Loucy (cell line): ENCODE measurements around the gene ZNRF3.

Experiments used
- H2AFZ ChIP-seq: fragments of 200-600 bp; sonication (generic); 2 replicates; pipeline ENCODE4 v1.6.0; 2016; ENCODE audit warnings: antibody characterized with exemption, mild to moderate bottlenecking, low read length, moderate library complexity
- H3F3A ChIP-seq: fragments of 200-600 bp; 2 replicates; pipeline ENCODE4 v1.6.0; 2016; ENCODE audit warnings: antibody characterized with exemption, low read depth, mild to moderate bottlenecking
- H3K27me3 ChIP-seq: fragments of 200-600 bp; sonication (generic); 2 replicates; pipeline ENCODE4 v1.6.1; 2014; ENCODE audit warnings: low read length, mild to moderate bottlenecking; ENCODE audit not compliant: insufficient read depth, poor library complexity, severe bottlenecking
- H3K36me3 ChIP-seq: fragments of 200-600 bp; sonication (generic); 2 replicates; pipeline ENCODE4 v1.6.1; 2016; ENCODE audit warnings: low read length; ENCODE audit not compliant: insufficient read depth
- H3K4me1 ChIP-seq: fragments of 200-600 bp; sonication (generic); 2 replicates; pipeline ENCODE4 v1.5.1; 2014; ENCODE audit warnings: low read length, mild to moderate bottlenecking; ENCODE audit not compliant: insufficient read depth, poor library complexity, severe bottlenecking
- H3K4me2 ChIP-seq: fragments of 200-600 bp; sonication (generic); 2 replicates; pipeline ENCODE4 v1.6.0; 2014; ENCODE audit warnings: antibody characterized with exemption, low read length, low read depth, mild to moderate bottlenecking; ENCODE audit not compliant: poor library complexity, severe bottlenecking
- H3K4me3 ChIP-seq: fragments of 200-600 bp; sonication (generic); 2 replicates; pipeline ENCODE4 v1.5.1; 2014; ENCODE audit warnings: low read length, mild to moderate bottlenecking, mixed read lengths; ENCODE audit not compliant: poor library complexity, severe bottlenecking
- H3K79me2 ChIP-seq: fragments of 200-600 bp; sonication (generic); 2 replicates; pipeline ENCODE4 v1.6.1; 2014; ENCODE audit warnings: low read length; ENCODE audit not compliant: insufficient read depth
- H3K9ac ChIP-seq: fragments of 200-600 bp; sonication (generic); 2 replicates; pipeline ENCODE4 v1.6.0; 2014; ENCODE audit warnings: mild to moderate bottlenecking, low read depth, low read length, moderate library complexity; ENCODE audit not compliant: poor library complexity, severe bottlenecking
- H3K9me2 ChIP-seq: fragments of 200-600 bp; sonication (generic); replicated peaks from 2 replicates; pipeline ENCODE4 v1.6.1; 2016; ENCODE audit warnings: low read depth, low read length, mixed read lengths
- H3K9me3 ChIP-seq: fragments of 200-600 bp; sonication (generic); 2 replicates; pipeline ENCODE4 v1.6.1; 2014; ENCODE audit warnings: mild to moderate bottlenecking, antibody characterized with exemption, low read length, low read depth; ENCODE audit not compliant: insufficient read depth
- H4K20me1 ChIP-seq: fragments of 200-600 bp; sonication (generic); 2 replicates; pipeline ENCODE4 v1.6.0; 2014; ENCODE audit warnings: antibody characterized with exemption, low read length, mild to moderate bottlenecking; ENCODE audit not compliant: insufficient read depth, poor library complexity, severe bottlenecking
- EZH2phosphoT487 ChIP-seq: fragments of 200-600 bp; IDR thresholded peaks from 2 replicates; pipeline ENCODE4 v1.6.1; 2018; ENCODE audit warnings: antibody characterized with exemption, mild to moderate bottlenecking, moderate library complexity, borderline replicate concordance
- TF ChIP-seq, protein P1 (sequence below): fragments of 200-600 bp; sonication (generic); conservative IDR thresholded peaks from 2 replicates; pipeline ENCODE4 v1.5.1; 2014; ENCODE audit warnings: mild to moderate bottlenecking, antibody characterized with exemption, low read length

The ZNRF3 gene

DNA sequence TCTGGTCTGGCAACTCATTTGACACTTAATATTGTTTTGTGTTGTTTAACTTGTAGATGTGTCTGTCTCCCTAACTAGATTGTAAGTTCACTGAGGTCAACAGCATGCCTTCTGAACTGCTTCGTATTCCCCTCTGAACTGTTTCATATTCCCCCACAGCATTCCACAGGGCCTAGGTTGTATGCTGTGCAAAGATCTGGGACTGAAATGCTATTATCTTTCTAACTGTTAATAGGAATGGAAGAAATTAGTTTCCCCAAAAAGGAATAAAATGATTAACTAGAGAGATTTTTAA lies 38.2 kb downstream of the ZNRF3 start:
- Histone ChIP-seq H4K20me1 (peaks cover 7% of the 10 kb centered on the region), H3K4me1 (peaks cover 52% of the 10 kb centered on the region), H3K9me3 (no peaks in the 10 kb centered on the region), H3K9me2 (no peaks in the 10 kb centered on the region), H3K4me3 (no peak overlapping the region), H3K27me3 (no peaks in the 10 kb centered on the region), H3F3A (no peaks in the 10 kb centered on the region), H3K79me2 (peaks cover 52% of the 10 kb centered on the region), H3K36me3 (no peaks in the 10 kb centered on the region), H3K4me2 (peak overlapping the region; percentile 43), H3K9ac (no peak overlapping the region), H2AFZ (no peak overlapping the region)
- TF ChIP-seq, protein P1, sequence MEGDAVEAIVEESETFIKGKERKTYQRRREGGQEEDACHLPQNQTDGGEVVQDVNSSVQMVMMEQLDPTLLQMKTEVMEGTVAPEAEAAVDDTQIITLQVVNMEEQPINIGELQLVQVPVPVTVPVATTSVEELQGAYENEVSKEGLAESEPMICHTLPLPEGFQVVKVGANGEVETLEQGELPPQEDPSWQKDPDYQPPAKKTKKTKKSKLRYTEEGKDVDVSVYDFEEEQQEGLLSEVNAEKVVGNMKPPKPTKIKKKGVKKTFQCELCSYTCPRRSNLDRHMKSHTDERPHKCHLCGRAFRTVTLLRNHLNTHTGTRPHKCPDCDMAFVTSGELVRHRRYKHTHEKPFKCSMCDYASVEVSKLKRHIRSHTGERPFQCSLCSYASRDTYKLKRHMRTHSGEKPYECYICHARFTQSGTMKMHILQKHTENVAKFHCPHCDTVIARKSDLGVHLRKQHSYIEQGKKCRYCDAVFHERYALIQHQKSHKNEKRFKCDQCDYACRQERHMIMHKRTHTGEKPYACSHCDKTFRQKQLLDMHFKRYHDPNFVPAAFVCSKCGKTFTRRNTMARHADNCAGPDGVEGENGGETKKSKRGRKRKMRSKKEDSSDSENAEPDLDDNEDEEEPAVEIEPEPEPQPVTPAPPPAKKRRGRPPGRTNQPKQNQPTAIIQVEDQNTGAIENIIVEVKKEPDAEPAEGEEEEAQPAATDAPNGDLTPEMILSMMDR = no peak
- TF ChIP-seq EZH2phosphoT487 = no peak

DNA sequence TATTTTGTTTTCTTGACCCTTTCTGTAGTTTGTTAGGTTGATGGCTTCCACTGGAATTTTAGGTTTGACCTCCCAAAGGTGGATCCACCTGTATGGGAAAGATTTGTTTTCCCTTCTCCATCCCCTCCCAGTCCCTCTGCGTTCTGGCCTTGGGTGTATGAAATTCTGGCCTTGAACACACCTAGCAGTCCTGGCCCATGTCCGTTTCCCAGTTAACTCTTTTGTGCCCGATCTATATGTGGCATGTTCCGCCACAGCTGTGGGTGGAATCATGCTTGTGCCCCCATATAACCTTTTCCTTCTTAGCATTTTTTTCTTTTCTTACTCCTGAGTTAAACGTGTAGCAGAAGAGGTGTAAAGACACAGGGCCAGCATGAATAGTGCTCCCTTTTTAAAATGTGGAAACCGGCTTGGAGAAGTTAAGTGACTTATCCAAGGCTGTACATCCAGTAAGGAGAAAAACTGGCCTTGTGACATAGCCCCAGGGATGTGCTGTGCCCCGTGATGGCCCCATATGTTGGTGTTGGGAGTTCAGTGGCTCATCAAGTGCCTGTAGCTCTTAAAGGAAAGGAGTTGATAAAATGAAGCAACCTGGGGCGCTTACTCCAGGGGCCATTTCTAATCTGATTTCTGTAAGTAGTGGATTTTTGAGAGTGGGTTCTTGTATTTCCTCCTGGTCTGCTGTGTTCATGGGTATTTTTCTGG lies 39.3 kb downstream of the ZNRF3 start:
- no peaks in the 10 kb centered on the region for H3K36me3 ChIP-seq
- TF ChIP-seq EZH2phosphoT487 = no peak
- TF ChIP-seq, protein P1 = no peak

DNA sequence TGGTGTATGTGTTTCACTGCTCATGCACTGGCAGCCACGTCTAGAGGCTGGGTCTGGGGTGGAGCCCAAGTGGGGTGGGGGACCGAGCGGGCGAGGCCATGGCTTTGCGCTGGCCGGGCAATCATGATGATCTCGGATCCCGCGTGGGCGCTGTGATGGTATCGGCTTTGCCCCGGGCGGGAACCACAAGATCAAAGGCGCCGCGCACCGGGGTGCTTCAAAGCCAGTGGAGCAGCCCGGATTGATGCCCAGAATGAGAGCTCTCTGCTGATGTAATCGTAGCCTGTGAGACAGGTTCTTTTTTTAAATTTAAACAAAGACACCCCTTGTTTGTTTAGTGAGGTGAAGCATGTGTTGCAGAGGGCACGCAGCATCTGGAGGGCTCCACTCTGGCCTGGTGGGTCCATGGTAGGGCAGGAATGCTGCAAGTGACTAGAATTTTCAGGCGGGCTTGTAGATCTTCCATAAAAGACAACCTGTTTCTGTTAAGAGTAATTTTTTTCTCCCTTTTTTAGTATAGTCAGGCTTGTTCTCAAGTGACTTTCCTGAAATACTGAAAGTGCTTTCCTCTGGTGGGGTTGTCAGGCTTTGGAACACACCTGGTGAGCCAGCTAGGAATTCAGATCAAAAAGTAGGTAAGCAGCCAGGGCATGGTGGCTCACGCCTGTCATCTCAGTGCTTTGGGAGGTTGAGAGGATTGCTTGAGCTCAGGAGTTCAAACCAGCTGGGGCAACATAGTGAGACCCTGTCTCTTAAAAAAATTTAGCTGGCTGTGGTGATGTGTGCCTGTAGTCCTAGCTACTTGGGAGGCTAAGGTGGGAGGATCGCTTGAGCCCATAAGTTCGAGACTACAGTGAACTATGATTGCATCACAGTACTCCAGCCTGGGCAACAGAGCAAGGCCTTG lies 40.7 kb downstream of the ZNRF3 start:
- Histone ChIP-seq H3K4me3 (no peak overlapping the region), H3K9me2 (no peaks in the 10 kb centered on the region), H3K79me2 (peaks cover 41% of the 10 kb centered on the region), H3K36me3 (no peaks in the 10 kb centered on the region), H3K4me2 (no peak overlapping the region), H3K9me3 (no peaks in the 10 kb centered on the region), H3F3A (peaks cover 5% of the 10 kb centered on the region; the same call in 1 of the 2 replicates), H3K4me1 (peaks cover 40% of the 10 kb centered on the region), H2AFZ (no peak overlapping the region), H4K20me1 (peaks cover 7% of the 10 kb centered on the region), H3K9ac (no peak overlapping the region), H3K27me3 (no peaks in the 10 kb centered on the region)
- no peak for TF ChIP-seq EZH2phosphoT487
- TF ChIP-seq, protein P1 = no peak

More for the DNA sequence above, 39.3 kb downstream of the ZNRF3 start:
- Histone ChIP-seq H3K4me2 (no peak overlapping the region), H3K9me3 (no peaks in the 10 kb centered on the region), H3K9ac (no peak overlapping the region), H3K4me3 (no peak overlapping the region), H3K27me3 (no peaks in the 10 kb centered on the region), H2AFZ (no peak overlapping the region), H3F3A (peaks cover under 1% of the 10 kb centered on the region; the same call in 1 of the 2 replicates), H3K4me1 (peaks cover 45% of the 10 kb centered on the region), H3K79me2 (peaks cover 41% of the 10 kb centered on the region), H3K9me2 (no peaks in the 10 kb centered on the region), H4K20me1 (peaks cover 7% of the 10 kb centered on the region)
